Measurements from ENCODE around the gene AKR1E2. TPM values are rescaled to one million over a fixed set of nuclear protein-coding genes. Genes with fewer than 3 reads are reported as not detected.

The AKR1E2 gene
- total and polyA plus RNA-seq, 10 of the 15 experiments (the other 5 are each of a cell fraction or from before 2014, with no cell fraction given): not detected

- Histone ChIP-seq H3K36me3 (ENCODE audit: control insufficient read depth in 2 of 2, insufficient read depth in 2 of 2, low read length in 1 of 2) (no peaks in the 10 kb centered on the region), H3K79me2 (ENCODE audit: control insufficient read depth, insufficient read depth, low read length) (no peaks in the 10 kb centered on the region), H4K20me1 (ENCODE audit: control insufficient read depth, insufficient read depth) (no peaks in the 10 kb centered on the region), H3K4me1 (ENCODE audit: control insufficient read depth, insufficient read depth, low read length) (no peaks in the 10 kb centered on the region), H3K4me3 (no peak overlapping the region), H3K9ac (ENCODE audit: control insufficient read depth, insufficient read depth, low read length) (no peak overlapping the region), H3K27me3 (replicated peaks in 1 of 2; ENCODE audit: control insufficient read depth in 2 of 2, insufficient read depth in 2 of 2, low read length in 1 of 2) (peaks cover 2 to 3% of the 10 kb centered on the region in 2 experiments; a peak in 3 of 4 replicates), H3K4me2 (ENCODE audit: control insufficient read depth, insufficient read depth) (no peak overlapping the region), H2AFZ (ENCODE audit: control insufficient read depth, low read depth, low read length) (no peak overlapping the region), H3K27ac (ENCODE audit: control insufficient read depth, insufficient read depth) (no peak overlapping the region), H3K9me3 (replicated peaks; ENCODE audit: control insufficient read depth, insufficient read depth, low read length) (no peaks in the 10 kb centered on the region; the same call in 2 of the 3 replicates)
- 50% methylated on average over 8 of the region's 8 CpGs for WGBS (ENCODE audit: insufficient coverage, insufficient replicate concordance, low lambda C conversion rate, missing lambda C conversion rate)
- no TSS peak for BruUV-seq (replicated peaks)
- intact Hi-C loops (cut with micrococcal nuclease; ENCODE audit: unreplicated experiment) (no loop called here), in situ Hi-C loops (cut with MboI) (no loop called here)
- ATAC-seq: no peak
- no peak for FAIRE-seq
- POLR2A ChIA-PET: no interaction called here
- RAD21 ChIA-PET (ENCODE audit: unreplicated experiment): no interaction called here
- CTCF ChIA-PET: interaction anchor here (0.7 to 3.0 kb wide), 2 partner anchors 13 to 299 kb away, joined by 3 to 11 read pairs; no protein-coding TSS in a partner anchor
- no peak for TF ChIP-seq SUZ12 (IDR thresholded peaks at IDR 0.05; ENCODE audit: unreplicated experiment)
- TF ChIP-seq POU2F2 (IDR thresholded peaks at IDR 0.05; ENCODE audit: borderline replicate concordance, low read depth, low read length): no peak
- TF ChIP-seq TCF12 (IDR thresholded peaks at IDR 0.05; ENCODE audit: low read depth, low read length): no peak
- TF ChIP-seq EP300 (IDR thresholded peaks at IDR 0.05; ENCODE audit: borderline replicate concordance in 1 of 2, control insufficient read depth in 1 of 2, low read depth in 2 of 2, low read length in 2 of 2): no peak
- TF ChIP-seq MTA3 (IDR thresholded peaks at IDR 0.05; ENCODE audit: borderline replicate concordance, low read length): no peak
- no peak for TF ChIP-seq NBN (IDR thresholded peaks at IDR 0.05)
- no peak for TF ChIP-seq LARP7 (IDR thresholded peaks at IDR 0.05)
- TF ChIP-seq MAX (IDR thresholded peaks at IDR 0.05; ENCODE audit: low read depth, low read length): no peak
- TF ChIP-seq ATF3 (IDR thresholded peaks at IDR 0.05; ENCODE audit: borderline replicate concordance, extremely low read depth, low read depth, low read length): no peak
- TF ChIP-seq IRF3 (IDR thresholded peaks at IDR 0.05): no peak
- SMC1A ChIA-PET (ENCODE audit: uncharacterized antibody, unreplicated experiment): no interaction called here
- DNase-seq (ENCODE audit: low read depth, low spot score): no peak
Measured at GRCh38 chr10:4828005-4828404, 2.0 kb downstream of the AKR1E2 start.

Data from GM12878 (cell line).